ENCODE results near the gene FGFRL1. TPM values are rescaled to one million over a fixed set of nuclear protein-coding genes. Genes with fewer than 3 reads are reported as not detected.

FGFRL1 gene
- total and polyA plus RNA-seq, 2 experiments from 2014 or later, result 10.8 to 58.7 TPM

DNA sequence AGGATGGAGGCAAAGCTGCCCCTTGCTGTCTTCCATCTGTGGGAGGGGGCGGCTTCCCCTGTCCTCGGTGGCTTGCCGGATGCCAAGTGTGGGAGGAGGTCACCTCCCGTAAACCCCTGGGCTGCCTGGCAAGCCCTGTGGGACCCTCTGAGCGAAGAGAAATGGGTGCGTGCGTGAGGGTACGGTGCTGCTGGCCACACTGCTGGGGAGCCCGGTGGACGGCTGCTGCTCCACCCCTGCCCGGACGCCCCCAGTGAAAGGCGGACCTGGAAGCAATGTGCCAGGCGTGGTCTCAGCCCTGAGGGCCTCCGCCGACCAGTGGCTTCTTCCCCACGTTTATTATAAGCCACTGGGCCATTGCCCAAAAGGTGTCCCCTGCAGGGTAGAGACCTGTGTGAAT is 29.1 kb upstream of the FGFRL1 start:
- Histone ChIP-seq H3K4me1 (ENCODE audit: insufficient read depth) (peaks cover 26% of the 10 kb centered on the region), H3K4me3 (no peak overlapping the region), H4K20me1 (ENCODE audit: insufficient read depth) (no peaks in the 10 kb centered on the region), H3F3A (ENCODE audit: insufficient read depth) (0 out of 2 replicates have a peak, but pooled peaks cover 10% of the 10 kb centered on the region), H3K79me2 (ENCODE audit: insufficient read depth) (no peaks in the 10 kb centered on the region), H3K27ac (no peak overlapping the region), H2AFZ (no peak overlapping the region), H3K9me3 (ENCODE audit: low read depth) (no peaks in the 10 kb centered on the region), H3K9ac (no peak overlapping the region), H3K27me3 (replicated peaks; ENCODE audit: insufficient read depth) (no peaks in the 10 kb centered on the region), H3K4me2 (ENCODE audit: unreplicated experiment) (no peak overlapping the region), H3K36me3 (ENCODE audit: low read depth) (no peaks in the 10 kb centered on the region), H3K9me2 (ENCODE audit: insufficient read depth) (no peaks in the 10 kb centered on the region)
- no peak for DNase-seq
- TF ChIP-seq EZH2phosphoT487 (IDR thresholded peaks at IDR 0.05; ENCODE audit: insufficient read depth, low read depth) (no peak), EZH2 (IDR thresholded peaks at IDR 0.05; ENCODE audit: insufficient read depth, poor library complexity, severe bottlenecking) (no peak)
- 88 to 90% methylated on average over 17 of the region's 17 CpGs for WGBS, 2 experiments (ENCODE audit: low coverage in 1 of 2, low lambda C conversion rate in 2 of 2, missing lambda C conversion rate in 2 of 2)
- in situ Hi-C loops (cut with MboI), result no loop called here

DNA sequence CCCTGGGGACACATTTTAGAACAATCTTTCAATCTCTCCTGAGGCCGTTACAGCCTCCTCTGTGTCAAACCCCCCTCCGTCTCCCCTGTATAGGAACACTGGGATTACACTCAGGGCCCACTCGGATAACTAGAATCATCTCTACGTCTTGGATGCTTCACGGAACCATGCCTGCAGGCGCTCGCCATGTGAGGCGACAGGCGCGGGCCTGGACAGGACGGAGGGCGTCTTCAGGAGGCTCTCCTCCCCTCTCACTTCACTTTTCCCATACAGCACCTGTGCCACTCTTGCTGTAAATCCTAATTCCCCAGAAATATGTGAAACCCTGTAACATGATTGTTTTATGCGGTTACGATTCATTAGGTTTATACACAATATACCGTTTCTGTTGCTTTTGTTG is 28.6 kb upstream of the FGFRL1 start:
- H3K79me2 ChIP-seq (ENCODE audit: insufficient read depth), result no peaks in the 10 kb centered on the region
- H3K4me3 ChIP-seq, result no peak overlapping the region
- WGBS, 2 experiments (ENCODE audit: low coverage in 1 of 2, low lambda C conversion rate in 2 of 2, missing lambda C conversion rate in 2 of 2), result 94 to 96% methylated on average over 15 of the region's 15 CpGs
- H3K9me3 ChIP-seq (ENCODE audit: low read depth), result no peaks in the 10 kb centered on the region
- no peaks in the 10 kb centered on the region for H3K36me3 ChIP-seq (ENCODE audit: low read depth)
- peaks cover 26% of the 10 kb centered on the region for H3K4me1 ChIP-seq (ENCODE audit: insufficient read depth)
- no peaks in the 10 kb centered on the region for H3K9me2 ChIP-seq (ENCODE audit: insufficient read depth)
- H3F3A ChIP-seq (ENCODE audit: insufficient read depth), result 0 out of 2 replicates have a peak, but pooled peaks cover 10% of the 10 kb centered on the region
- no peak overlapping the region for H3K27ac ChIP-seq
- H4K20me1 ChIP-seq (ENCODE audit: insufficient read depth), result no peaks in the 10 kb centered on the region
- H3K9ac ChIP-seq, result no peak overlapping the region
- no peak overlapping the region for H2AFZ ChIP-seq
- DNase-seq, result no peak
- in situ Hi-C loops (cut with MboI), result no loop called here
- H3K27me3 ChIP-seq (replicated peaks; ENCODE audit: insufficient read depth), result no peaks in the 10 kb centered on the region
- no peak overlapping the region for H3K4me2 ChIP-seq (ENCODE audit: unreplicated experiment)
- TF ChIP-seq EZH2phosphoT487 (IDR thresholded peaks at IDR 0.05; ENCODE audit: insufficient read depth, low read depth), result no peak
- TF ChIP-seq EZH2 (IDR thresholded peaks at IDR 0.05; ENCODE audit: insufficient read depth, poor library complexity, severe bottlenecking), result no peak

DNA sequence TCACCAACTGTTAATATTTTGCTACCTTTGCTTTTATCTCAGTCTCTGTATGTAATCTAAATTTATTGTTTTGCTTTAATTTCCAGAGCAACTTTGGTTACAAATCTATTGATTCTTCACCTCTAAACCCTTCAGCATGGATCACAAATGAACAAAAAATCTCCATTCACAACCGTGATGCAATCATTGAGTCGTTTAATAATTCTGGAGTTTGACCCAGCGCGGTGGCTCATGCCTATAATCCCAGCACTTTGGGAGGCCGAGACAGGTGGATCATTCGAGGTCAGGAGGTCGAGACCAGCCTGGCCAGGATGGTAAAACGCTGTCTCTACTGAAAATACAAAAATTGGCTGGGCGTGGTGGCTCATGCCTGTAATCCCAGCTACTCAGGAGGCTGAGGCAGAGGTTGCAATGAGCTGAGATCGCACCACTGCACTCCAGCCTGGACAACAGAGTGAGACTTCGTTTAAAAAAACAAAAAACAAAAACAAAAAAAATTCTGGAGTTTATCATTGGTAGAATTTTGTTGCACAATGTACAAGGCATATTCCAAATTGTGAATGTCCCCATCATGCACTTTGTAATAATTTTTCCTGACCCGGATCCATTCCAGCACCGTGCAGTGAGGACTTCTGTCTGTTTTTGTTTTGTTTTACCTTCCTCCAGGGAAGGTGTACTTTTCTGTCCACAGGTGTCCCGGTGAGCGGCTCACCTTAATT is 26.9 kb upstream of the FGFRL1 start:
- Histone ChIP-seq H3K27me3 (replicated peaks; ENCODE audit: insufficient read depth) (no peaks in the 10 kb centered on the region), H3K4me1 (ENCODE audit: insufficient read depth) (peaks cover 18% of the 10 kb centered on the region), H3K9ac (peak overlapping the region; percentile 59), H3K9me2 (ENCODE audit: insufficient read depth) (no peaks in the 10 kb centered on the region), H3K4me3 (peak overlapping the region; percentile 67), H3K9me3 (ENCODE audit: low read depth) (no peaks in the 10 kb centered on the region), H3K27ac (no peak overlapping the region), H3K36me3 (ENCODE audit: low read depth) (no peaks in the 10 kb centered on the region), H3K4me2 (ENCODE audit: unreplicated experiment) (peak overlapping the region; percentile 81), H3F3A (ENCODE audit: insufficient read depth) (0 out of 2 replicates have a peak, but pooled peaks cover 10% of the 10 kb centered on the region), H2AFZ (peak overlapping the region; percentile 95), H3K79me2 (ENCODE audit: insufficient read depth) (no peaks in the 10 kb centered on the region), H4K20me1 (ENCODE audit: insufficient read depth) (no peaks in the 10 kb centered on the region)
- TF ChIP-seq EZH2phosphoT487 (IDR thresholded peaks at IDR 0.05; ENCODE audit: insufficient read depth, low read depth) (no peak), EZH2 (IDR thresholded peaks at IDR 0.05; ENCODE audit: insufficient read depth, poor library complexity, severe bottlenecking) (no peak)
- WGBS, 2 experiments (ENCODE audit: low coverage in 1 of 2, low lambda C conversion rate in 2 of 2, missing lambda C conversion rate in 2 of 2), result 66% methylated on average over 15 of the region's 15 CpGs
- in situ Hi-C loops (cut with MboI), result no loop called here
- DNase-seq, result no peak

DNA sequence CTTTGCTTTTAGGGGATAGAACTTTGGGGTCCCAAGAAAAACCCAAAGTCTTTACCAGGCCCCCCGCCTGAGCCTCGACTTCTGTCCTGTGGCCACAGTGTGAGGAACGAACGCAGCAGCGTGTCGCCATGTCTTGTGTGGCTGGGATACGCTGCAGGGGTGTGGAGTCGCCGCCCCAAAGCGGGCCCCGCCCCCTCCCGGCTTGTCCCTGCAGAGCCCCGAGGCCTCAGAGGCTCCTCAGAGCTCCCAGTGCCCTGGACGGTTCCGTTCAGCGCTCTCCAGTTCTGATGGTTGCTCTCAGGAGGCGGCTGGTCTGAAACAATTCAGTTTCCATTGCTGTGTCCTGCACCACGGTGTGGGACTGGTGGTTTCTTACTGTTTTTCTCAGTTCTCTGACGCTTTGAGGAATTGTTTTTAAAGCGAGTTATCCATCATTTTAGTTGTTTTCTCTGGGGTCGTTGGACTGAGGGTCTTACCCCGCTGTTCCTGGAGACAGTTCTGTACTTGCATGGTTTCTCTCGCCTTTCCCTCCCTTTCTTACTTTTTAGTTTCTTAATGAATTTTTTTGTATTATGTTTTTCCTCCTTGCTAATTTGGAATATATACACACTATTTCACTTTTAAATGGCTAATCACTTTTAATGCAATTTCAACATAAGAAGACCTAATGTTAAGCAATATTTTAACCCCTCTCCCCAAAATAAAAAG is 26.1 kb upstream of the FGFRL1 start:
- peak; percentile 77 for DNase-seq
- peaks cover 17% of the 10 kb centered on the region for H3K4me1 ChIP-seq (ENCODE audit: insufficient read depth)
- H3K9me3 ChIP-seq (ENCODE audit: low read depth), result no peaks in the 10 kb centered on the region
- H3K27me3 ChIP-seq (replicated peaks; ENCODE audit: insufficient read depth), result no peaks in the 10 kb centered on the region
- no peak overlapping the region for H3K27ac ChIP-seq
- TF ChIP-seq EZH2phosphoT487 (IDR thresholded peaks at IDR 0.05; ENCODE audit: insufficient read depth, low read depth) (no peak), EZH2 (IDR thresholded peaks at IDR 0.05; ENCODE audit: insufficient read depth, poor library complexity, severe bottlenecking) (no peak)
- H3K9ac ChIP-seq, result peak overlapping the region; percentile 59
- no peaks in the 10 kb centered on the region for H3K36me3 ChIP-seq (ENCODE audit: low read depth)
- peak overlapping the region; percentile 81 for H3K4me2 ChIP-seq (ENCODE audit: unreplicated experiment)
- 23 to 24% methylated on average over 23 of the region's 23 CpGs for WGBS, 2 experiments (ENCODE audit: low coverage in 1 of 2, low lambda C conversion rate in 2 of 2, missing lambda C conversion rate in 2 of 2)
- no peaks in the 10 kb centered on the region for H4K20me1 ChIP-seq (ENCODE audit: insufficient read depth)
- no peaks in the 10 kb centered on the region for H3K9me2 ChIP-seq (ENCODE audit: insufficient read depth)
- peak overlapping the region; percentile 67 for H3K4me3 ChIP-seq
- H3K79me2 ChIP-seq (ENCODE audit: insufficient read depth), result no peaks in the 10 kb centered on the region
- H2AFZ ChIP-seq, result peak overlapping the region; percentile 95
- in situ Hi-C loops (cut with MboI), result no loop called here
- H3F3A ChIP-seq (ENCODE audit: insufficient read depth), result 0 out of 2 replicates have a peak, but pooled peaks cover 10% of the 10 kb centered on the region

Measured in GM23248 (cell line).